ENCODE measurements around the gene VAMP7. TPM values are rescaled to one million over a fixed set of nuclear protein-coding genes. Genes with fewer than 3 reads are reported as not detected.
"Not testable (repeated sequence)": the region's sequence is repeated elsewhere in the genome, so short reads cannot be mapped to it uniquely, and the experiment has no call there.

The VAMP7 gene
- total and polyA plus RNA-seq, 2 of the 8 experiments (the other 6 are each of a cell fraction or from before 2014, with no cell fraction given) = 14.2 to 22.1 TPM

- H3K4me2 ChIP-seq (ENCODE audit: insufficient read depth in 1 of 2, low read depth in 2 of 2, low read length in 2 of 2); H3K56ac ChIP-seq (replicated peaks; ENCODE audit: insufficient read length, low read depth, low read length); H3K79me1 ChIP-seq (ENCODE audit: low read depth, low read length); FAIRE-seq; H2AFZ ChIP-seq (ENCODE audit: low read length); H4K8ac ChIP-seq (ENCODE audit: extremely low read depth, insufficient read depth, low read length); H3K14ac ChIP-seq (ENCODE audit: insufficient read length); H3K27me3 ChIP-seq (replicated peaks in 1 of 4; ENCODE audit: control insufficient read depth in 3 of 4, extremely low read depth in 1 of 4, insufficient read depth in 3 of 4, low read length in 3 of 4); H3K27ac ChIP-seq (ENCODE audit: low read depth, low read length); H3K79me2 ChIP-seq (ENCODE audit: control insufficient read depth in 1 of 2, insufficient read depth in 2 of 2, low read length in 2 of 2); H3K36me3 ChIP-seq (ENCODE audit: control insufficient read depth in 2 of 4, insufficient read depth in 4 of 4, low read length in 3 of 4); H4K20me1 ChIP-seq (replicated peaks in 1 of 2; ENCODE audit: control insufficient read depth in 1 of 2, insufficient read depth in 2 of 2, low read length in 2 of 2); H3K4me1 ChIP-seq (replicated peaks in 1 of 4; ENCODE audit: control insufficient read depth in 3 of 4, insufficient read depth in 4 of 4, low read length in 3 of 4); H3K4ac ChIP-seq (replicated peaks; ENCODE audit: insufficient read length, low read depth, low read length); H4K91ac ChIP-seq (replicated peaks; ENCODE audit: insufficient read length, low read length); H2AK5ac ChIP-seq (ENCODE audit: low read depth, low read length); H3K23me2 ChIP-seq (ENCODE audit: low read depth, low read length); DNase-seq (ENCODE audit: low read depth in 1 of 2, low spot score in 2 of 2); H3K23ac ChIP-seq (ENCODE audit: insufficient read length); H3K4me3 ChIP-seq (ENCODE audit: extremely low read depth in 1 of 4, insufficient read depth in 2 of 4, low read depth in 3 of 4, low read length in 4 of 4); POLR2A ChIA-PET (ENCODE audit: partially characterized antibody); H2BK20ac ChIP-seq (ENCODE audit: low read length); CTCF ChIA-PET (ENCODE audit: partially characterized antibody); H4K5ac ChIP-seq (ENCODE audit: insufficient read length, low read depth, low read length); H2BK5ac ChIP-seq (ENCODE audit: low read depth, low read length); H2BK120ac ChIP-seq (replicated peaks; ENCODE audit: low read depth, low read length); H2BK15ac ChIP-seq (ENCODE audit: low read length); H2BK12ac ChIP-seq (ENCODE audit: low read depth, low read length); H3K9ac ChIP-seq (replicated peaks in 1 of 4; ENCODE audit: extremely low read depth in 1 of 4, low read depth in 3 of 4, low read length in 3 of 4); H3K18ac ChIP-seq (ENCODE audit: extremely low read depth, low read length): not testable (repeated sequence)
- H3K9me3 ChIP-seq (ENCODE audit: insufficient read depth in 2 of 2, low read depth in 1 of 2, low read length in 1 of 2) = peaks cover 21 to 48% of the 10 kb centered on the region in 2 experiments; a peak in 2 of 4 replicates
- 89% methylated on average over 5 of the region's 5 CpGs; no CpG with 5 or more reads in 1 of the 2 experiments for WGBS, 2 experiments (ENCODE audit: extremely low coverage in 1 of 2, insufficient coverage in 1 of 2, insufficient read length in 1 of 2, insufficient replicate concordance in 2 of 2, low coverage in 1 of 2, low lambda C conversion rate in 2 of 2, missing lambda C conversion rate in 1 of 2)
These were observed 90.5 kb downstream of the VAMP7 start for GRCh38 chrX:155971658-155972057.

- H2BK12ac ChIP-seq (ENCODE audit: low read depth, low read length); H2BK15ac ChIP-seq (ENCODE audit: low read length); H3K4me1 ChIP-seq (replicated peaks in 1 of 4; ENCODE audit: control insufficient read depth in 3 of 4, insufficient read depth in 4 of 4, low read length in 3 of 4); H3K14ac ChIP-seq (ENCODE audit: insufficient read length); FAIRE-seq; H3K79me2 ChIP-seq (ENCODE audit: control insufficient read depth in 1 of 2, insufficient read depth in 2 of 2, low read length in 2 of 2); H2BK5ac ChIP-seq (ENCODE audit: low read depth, low read length); H3K4ac ChIP-seq (replicated peaks; ENCODE audit: insufficient read length, low read depth, low read length); H3K56ac ChIP-seq (replicated peaks; ENCODE audit: insufficient read length, low read depth, low read length); H3K18ac ChIP-seq (ENCODE audit: extremely low read depth, low read length); H3K23ac ChIP-seq (ENCODE audit: insufficient read length); DNase-seq (ENCODE audit: low read depth in 1 of 2, low spot score in 2 of 2); H2BK120ac ChIP-seq (replicated peaks; ENCODE audit: low read depth, low read length); CTCF ChIA-PET (ENCODE audit: partially characterized antibody); H3K27me3 ChIP-seq (replicated peaks in 1 of 4; ENCODE audit: control insufficient read depth in 3 of 4, extremely low read depth in 1 of 4, insufficient read depth in 3 of 4, low read length in 3 of 4); POLR2A ChIA-PET (ENCODE audit: partially characterized antibody); H3K27ac ChIP-seq (ENCODE audit: low read depth, low read length); H2AK5ac ChIP-seq (ENCODE audit: low read depth, low read length); H4K20me1 ChIP-seq (replicated peaks in 1 of 2; ENCODE audit: control insufficient read depth in 1 of 2, insufficient read depth in 2 of 2, low read length in 2 of 2); H4K5ac ChIP-seq (ENCODE audit: insufficient read length, low read depth, low read length); H3K4me3 ChIP-seq (ENCODE audit: extremely low read depth in 1 of 4, insufficient read depth in 2 of 4, low read depth in 3 of 4, low read length in 4 of 4); H2BK20ac ChIP-seq (ENCODE audit: low read length); H3K4me2 ChIP-seq (ENCODE audit: insufficient read depth in 1 of 2, low read depth in 2 of 2, low read length in 2 of 2); H4K8ac ChIP-seq (ENCODE audit: extremely low read depth, insufficient read depth, low read length); H4K91ac ChIP-seq (replicated peaks; ENCODE audit: insufficient read length, low read length); H3K9ac ChIP-seq (replicated peaks in 1 of 4; ENCODE audit: extremely low read depth in 1 of 4, low read depth in 3 of 4, low read length in 3 of 4); H2AFZ ChIP-seq (ENCODE audit: low read length); H3K23me2 ChIP-seq (ENCODE audit: low read depth, low read length); H3K79me1 ChIP-seq (ENCODE audit: low read depth, low read length); H3K36me3 ChIP-seq (ENCODE audit: control insufficient read depth in 2 of 4, insufficient read depth in 4 of 4, low read length in 3 of 4): not testable (repeated sequence)
- WGBS, 2 experiments (ENCODE audit: extremely low coverage in 1 of 2, insufficient coverage in 1 of 2, insufficient read length in 1 of 2, insufficient replicate concordance in 2 of 2, low coverage in 1 of 2, low lambda C conversion rate in 2 of 2, missing lambda C conversion rate in 1 of 2) = 84% methylated on average over 5 of the region's 7 CpGs; no CpG with 5 or more reads in 1 of the 2 experiments
- peaks cover 23 to 53% of the 10 kb centered on the region in 2 experiments; a peak in 3 of 4 replicates for H3K9me3 ChIP-seq (ENCODE audit: insufficient read depth in 2 of 2, low read depth in 1 of 2, low read length in 1 of 2)
These were observed 91.1 kb downstream of the VAMP7 start for GRCh38 chrX:155972241-155972640.
